H1 (cell line): ENCODE measurements around the gene UHRF1. TPM values are rescaled to one million over a fixed set of nuclear protein-coding genes. Genes with fewer than 3 reads are reported as not detected.

Experiments used
- BCL11A ChIP-seq, 2 experiments: IDR thresholded peaks; one replicate each; pipeline ENCODE4 v1.6.1; 2011; ENCODE audit warnings: low read depth in 2 of 2, low read length in 2 of 2, mild to moderate bottlenecking in 2 of 2
- CHD7 ChIP-seq: fragments of 300-600 bp; sonication (generic); IDR thresholded peaks from 2 replicates; pipeline ENCODE4 v1.7.1; 2012; ENCODE audit warnings: low read length, moderate library complexity, mild to moderate bottlenecking, inconsistent platforms; ENCODE audit not compliant: insufficient replicate concordance
- HDAC2 ChIP-seq, 2 experiments: fragments of 300-600 bp in 1 of 2; sonication (generic) in 1 of 2; IDR thresholded peaks; 2 replicates each; pipeline ENCODE4 v1.6.1; 2011 to 2012; ENCODE audit warnings: low read depth in 2 of 2, low read length in 2 of 2, mild to moderate bottlenecking in 2 of 2, moderate library complexity in 2 of 2, borderline replicate concordance in 1 of 2, inconsistent platforms in 1 of 2
- SAP30 ChIP-seq: fragments of 300-600 bp; sonication (generic); IDR thresholded peaks from 2 replicates; pipeline ENCODE4 v1.7.1; 2012; ENCODE audit warnings: low read length, moderate library complexity, mild to moderate bottlenecking, inconsistent platforms; ENCODE audit not compliant: insufficient read depth, insufficient replicate concordance
- SRF ChIP-seq: IDR thresholded peaks from 2 replicates; pipeline ENCODE4 v1.6.1; 2011; ENCODE audit warnings: mild to moderate bottlenecking, low read depth, low read length, moderate library complexity
- polyA plus RNA-seq, 7 experiments: library from polyadenylated mRNA; depleted of rRNA in 3 of 7; stranded (reverse) in 5 of 7; unstranded in 2 of 7; fragments of >200 nt in 5 of 7; fragments of 200-250 nt in 2 of 7; gene quantifications; 1 replicate in 5 of 7; 2 replicates in 1 of 7; 4 replicates in 1 of 7; pipeline versions ENCODE4 v1.2.1 to v1.2.3, GENCODE V29; 2011 to 2013; ENCODE audit warnings: missing spikeins in 2 of 7, mixed read lengths in 2 of 7
- total RNA-seq: library from RNA; stranded (reverse); fragmentation: NEBNext Ultra II Directional; extraction: Animal tissue kit (Norgen Biotek cat#: 25700); gene quantifications from 2 replicates; pipeline ENCODE4 v1.2.1, GENCODE V29; 2021

Gene UHRF1
- total and polyA plus RNA-seq, 2 of the 8 experiments (the other 6 are each of a cell fraction or from before 2014, with no cell fraction given) = 14.7 to 65.8 TPM

DNA sequence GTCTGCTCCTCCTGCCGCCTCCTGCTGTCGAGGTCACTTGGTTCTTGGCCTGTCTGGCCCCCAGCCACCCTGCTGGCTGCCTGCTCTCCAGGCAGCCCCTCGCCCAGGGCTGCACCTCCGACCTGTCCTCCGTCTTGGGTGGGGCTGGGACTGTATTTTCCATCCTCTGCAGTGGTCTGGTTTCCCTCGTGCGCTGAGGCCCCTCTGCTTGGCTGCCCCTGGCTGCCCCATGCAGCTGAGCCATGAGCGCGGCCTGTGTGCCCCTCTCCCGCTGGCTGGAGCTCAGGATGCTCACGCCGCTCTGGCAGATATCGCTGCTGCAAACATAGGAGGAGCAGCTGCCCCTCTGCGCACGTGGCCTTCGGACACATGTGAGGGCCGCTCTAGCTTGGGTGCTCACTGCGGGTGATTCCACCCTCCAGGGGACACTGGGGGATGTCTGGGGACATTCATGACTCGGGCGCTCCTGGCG is 14.0 kb downstream of the UHRF1 start (continued):
- TF ChIP-seq CHD7 (no peak), SRF (no peak), SAP30 (no peak), HDAC2 (IDR thresholded peaks at IDR 0.05; ENCODE audit: borderline replicate concordance in 1 of 2, low read depth in 2 of 2, low read length in 2 of 2) (no peak), BCL11A (IDR thresholded peaks at IDR 0.05; ENCODE audit: low read depth in 2 of 2, low read length in 2 of 2) (no peak)
